Measurements from ENCODE around the gene SPAG8. TPM values are rescaled to one million over a fixed set of nuclear protein-coding genes. Genes with fewer than 3 reads are reported as not detected.

Gene SPAG8
- total RNA-seq (10 to 100 TPM in 1 of 2 donors, 1 to 10 TPM in 1; 4.2 to 54.4 TPM), polyA plus RNA-seq (ENCODE audit: insufficient read length in 2 of 2) (10 to 100 TPM; 12.7 to 16.5 TPM)
- long read RNA-seq, donor 1, partial matches to known transcripts = 25 of 27 reads
- long read RNA-seq, donor 1, other reads (novel, unspliced or antisense) = 0 of 27 reads
- long read RNA-seq, donor 2, partial matches to known transcripts = 0 of 1 reads
- long read RNA-seq, donor 2, other reads (novel, unspliced or antisense) = 0 of 1 reads
- long read RNA-seq, donor 3 = 0 reads
- long read RNA-seq, donor 4, partial matches to known transcripts = 0 of 1 reads
- long read RNA-seq, donor 4, other reads (novel, unspliced or antisense) = 0 of 1 reads

DNA sequence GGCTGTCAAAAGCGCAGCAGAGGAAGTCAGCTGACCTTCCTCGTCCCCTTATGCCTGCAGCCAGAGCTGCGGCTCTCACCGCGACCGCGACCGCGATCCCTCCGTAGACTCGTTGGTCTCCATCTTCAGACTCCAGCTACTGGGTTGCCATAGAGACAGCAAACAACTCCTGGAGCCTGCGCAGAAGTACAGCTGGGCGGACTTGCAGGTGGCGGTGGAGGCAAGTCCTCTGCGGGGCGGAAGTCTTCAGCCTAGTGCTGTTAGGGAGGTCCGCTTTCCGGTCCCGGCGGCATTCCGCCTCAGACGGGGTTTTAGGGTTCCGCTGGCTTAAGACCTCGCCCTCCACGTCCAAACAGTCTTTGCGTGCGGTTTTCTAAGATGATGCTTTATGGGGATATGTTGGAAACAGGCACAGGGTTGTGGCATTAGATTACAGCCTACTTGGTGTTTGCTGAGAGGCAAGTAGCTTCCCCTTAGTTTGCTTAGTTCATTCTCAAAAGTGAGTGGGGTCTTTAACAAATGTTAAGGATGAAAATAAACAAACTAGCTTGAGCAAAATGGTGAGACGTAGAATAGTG lies at the start of gene SPAG8:
Gene SPAG8 (minus strand): TSS at position 238 of the 578 bp plus-strand sequence. CDS start 115 bp downstream, at position 123.
- 0% methylated on average over 26 of the region's 28 CpGs for WGBS (ENCODE audit: insufficient coverage)
- H3K27ac ChIP-seq (ENCODE audit: low read depth, low read length) = peak within 1 kb of the TSS; percentile 74
- peaks cover 15% of the 10 kb centered on the region for H3K36me3 ChIP-seq (ENCODE audit: control insufficient read depth, insufficient read depth, low read length)
- peak within 1 kb of the TSS; percentile 58 for H3K4me3 ChIP-seq (ENCODE audit: low read depth, low read length)
- DNase-seq (ENCODE audit: low read depth in 4 of 6, low spot score in 6 of 6) = peak; percentile 82 to 99 (median 90)
- peaks cover 29% of the 10 kb centered on the region for H3K4me1 ChIP-seq (ENCODE audit: control insufficient read depth, insufficient read depth, low read length)
- H3K27me3 ChIP-seq (ENCODE audit: control insufficient read depth, insufficient read depth, low read length) = no peaks in the 10 kb centered on the region
- H3K9me3 ChIP-seq (ENCODE audit: control insufficient read depth, insufficient read depth, low read length) = no peaks in the 10 kb centered on the region

DNA sequence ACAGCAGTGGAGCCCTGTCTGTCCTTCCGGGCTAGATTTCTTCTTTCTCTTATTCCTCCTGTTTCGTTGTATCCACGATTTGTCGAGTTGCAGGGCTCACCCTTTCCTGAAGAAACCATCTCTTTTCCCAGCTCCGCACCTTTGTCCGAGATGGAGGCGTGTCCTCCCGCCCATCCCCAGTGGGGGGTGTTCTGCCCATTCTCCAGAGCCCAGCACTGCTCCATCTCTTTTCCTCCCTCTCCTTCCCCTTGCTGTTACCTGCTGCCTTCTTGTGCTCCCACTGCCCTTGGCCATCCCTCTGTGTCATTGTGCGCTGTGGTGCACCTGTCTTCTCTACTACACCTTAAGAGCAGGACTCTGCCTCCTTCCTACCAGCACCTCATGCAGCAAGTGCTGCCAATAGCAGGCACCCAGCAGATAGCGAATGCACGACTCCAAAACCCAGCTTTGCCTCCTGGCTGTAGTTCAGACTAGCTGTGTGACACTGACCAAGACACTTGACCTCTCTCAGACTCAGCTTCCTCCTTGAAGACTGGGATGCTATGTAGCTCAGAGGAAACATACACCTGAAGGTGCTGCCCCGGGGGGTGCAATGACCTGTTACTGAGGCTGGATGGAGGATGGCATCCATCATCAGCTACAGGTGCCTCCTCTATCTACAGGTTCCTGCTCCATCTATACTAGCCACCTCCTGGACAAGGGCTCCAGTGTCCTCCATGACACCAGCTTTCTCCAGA lies 49.3 kb upstream of the SPAG8 start:
- peaks cover 2% of the 10 kb centered on the region for H3K27me3 ChIP-seq (ENCODE audit: control insufficient read depth, insufficient read depth, low read length)
- H3K4me1 ChIP-seq (ENCODE audit: control insufficient read depth, insufficient read depth, low read length) = peaks cover 6% of the 10 kb centered on the region
- no peaks in the 10 kb centered on the region for H3K36me3 ChIP-seq (ENCODE audit: control insufficient read depth, insufficient read depth, low read length)
- no peak for DNase-seq (ENCODE audit: low read depth in 4 of 6, low spot score in 6 of 6)
- H3K27ac ChIP-seq (ENCODE audit: low read depth, low read length) = no peak overlapping the region
- 67% methylated on average over 11 of the region's 12 CpGs for WGBS (ENCODE audit: insufficient coverage)
- H3K9me3 ChIP-seq (ENCODE audit: control insufficient read depth, insufficient read depth, low read length) = no peaks in the 10 kb centered on the region
- H3K4me3 ChIP-seq (ENCODE audit: low read depth, low read length) = no peak overlapping the region

- Histone ChIP-seq H3K36me3 (ENCODE audit: control insufficient read depth, insufficient read depth, low read length) (no peaks in the 10 kb centered on the region), H3K27ac (ENCODE audit: low read depth, low read length) (no peak overlapping the region), H3K4me1 (ENCODE audit: control insufficient read depth, insufficient read depth, low read length) (peaks cover 6% of the 10 kb centered on the region), H3K4me3 (ENCODE audit: low read depth, low read length) (no peak overlapping the region), H3K9me3 (ENCODE audit: control insufficient read depth, insufficient read depth, low read length) (no peaks in the 10 kb centered on the region), H3K27me3 (ENCODE audit: control insufficient read depth, insufficient read depth, low read length) (peaks cover 2% of the 10 kb centered on the region)
- DNase-seq (ENCODE audit: low read depth in 4 of 6, low spot score in 6 of 6) = peak in 1 of 6 donors; percentile 9
- no CpG with 5 or more reads among the region's 3 CpGs for WGBS (ENCODE audit: insufficient coverage)
Measured at GRCh38 chr9:35859990-35860339, 47.9 kb upstream of the SPAG8 start.

GRCh38 chr9:35859310-35859989 lies 47.4 kb upstream of the SPAG8 start:
- no peak overlapping the region for H3K27ac ChIP-seq (ENCODE audit: low read depth, low read length)
- H3K9me3 ChIP-seq (ENCODE audit: control insufficient read depth, insufficient read depth, low read length) = no peaks in the 10 kb centered on the region
- H3K4me1 ChIP-seq (ENCODE audit: control insufficient read depth, insufficient read depth, low read length) = peaks cover 6% of the 10 kb centered on the region
- H3K27me3 ChIP-seq (ENCODE audit: control insufficient read depth, insufficient read depth, low read length) = peaks cover 2% of the 10 kb centered on the region
- peak in 2 of 6 donors; percentile 17 to 38 for DNase-seq (ENCODE audit: low read depth in 4 of 6, low spot score in 6 of 6)
- WGBS (ENCODE audit: insufficient coverage) = 74% methylated on average over 16 of the region's 16 CpGs
- no peaks in the 10 kb centered on the region for H3K36me3 ChIP-seq (ENCODE audit: control insufficient read depth, insufficient read depth, low read length)
- H3K4me3 ChIP-seq (ENCODE audit: low read depth, low read length) = no peak overlapping the region

DNA sequence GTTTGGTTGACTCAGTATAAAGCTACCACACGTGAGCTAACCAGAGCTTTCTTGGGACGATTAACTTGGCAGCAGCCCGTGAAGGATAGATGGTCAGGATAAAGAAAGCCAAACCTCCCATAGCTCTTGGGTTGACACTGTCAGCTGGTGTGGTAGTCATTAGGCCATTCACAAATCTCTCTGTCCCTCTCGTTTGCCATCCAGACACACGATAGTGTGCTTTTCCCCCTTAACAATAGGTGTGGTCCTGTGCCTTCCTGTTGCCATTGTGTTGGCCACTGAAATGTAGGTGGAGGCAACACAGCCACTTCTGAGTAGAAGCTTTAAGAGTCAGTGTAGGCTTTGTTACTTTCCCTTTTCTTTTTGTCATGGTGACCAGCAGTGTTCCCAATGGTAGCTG lies 46.4 kb upstream of the SPAG8 start:
- Histone ChIP-seq H3K27ac (ENCODE audit: low read depth, low read length) (no peak overlapping the region), H3K4me3 (ENCODE audit: low read depth, low read length) (no peak overlapping the region), H3K9me3 (ENCODE audit: control insufficient read depth, insufficient read depth, low read length) (no peaks in the 10 kb centered on the region), H3K27me3 (ENCODE audit: control insufficient read depth, insufficient read depth, low read length) (peaks cover 2% of the 10 kb centered on the region), H3K4me1 (ENCODE audit: control insufficient read depth, insufficient read depth, low read length) (peaks cover 6% of the 10 kb centered on the region), H3K36me3 (ENCODE audit: control insufficient read depth, insufficient read depth, low read length) (peaks cover 3% of the 10 kb centered on the region)
- 50% methylated on average over 1 of the region's 5 CpGs for WGBS (ENCODE audit: insufficient coverage)
- DNase-seq (ENCODE audit: low read depth in 4 of 6, low spot score in 6 of 6) = no peak

GRCh38 chr9:35856882-35857281 lies 44.8 kb upstream of the SPAG8 start:
- peaks cover 6% of the 10 kb centered on the region for H3K4me1 ChIP-seq (ENCODE audit: control insufficient read depth, insufficient read depth, low read length)
- H3K9me3 ChIP-seq (ENCODE audit: control insufficient read depth, insufficient read depth, low read length) = no peaks in the 10 kb centered on the region
- no peak overlapping the region for H3K27ac ChIP-seq (ENCODE audit: low read depth, low read length)
- 88% methylated on average over 5 of the region's 5 CpGs for WGBS (ENCODE audit: insufficient coverage)
- no peak for DNase-seq (ENCODE audit: low read depth in 4 of 6, low spot score in 6 of 6)
- H3K4me3 ChIP-seq (ENCODE audit: low read depth, low read length) = no peak overlapping the region
- H3K27me3 ChIP-seq (ENCODE audit: control insufficient read depth, insufficient read depth, low read length) = peaks cover 2% of the 10 kb centered on the region
- peaks cover 19% of the 10 kb centered on the region for H3K36me3 ChIP-seq (ENCODE audit: control insufficient read depth, insufficient read depth, low read length)

DNA sequence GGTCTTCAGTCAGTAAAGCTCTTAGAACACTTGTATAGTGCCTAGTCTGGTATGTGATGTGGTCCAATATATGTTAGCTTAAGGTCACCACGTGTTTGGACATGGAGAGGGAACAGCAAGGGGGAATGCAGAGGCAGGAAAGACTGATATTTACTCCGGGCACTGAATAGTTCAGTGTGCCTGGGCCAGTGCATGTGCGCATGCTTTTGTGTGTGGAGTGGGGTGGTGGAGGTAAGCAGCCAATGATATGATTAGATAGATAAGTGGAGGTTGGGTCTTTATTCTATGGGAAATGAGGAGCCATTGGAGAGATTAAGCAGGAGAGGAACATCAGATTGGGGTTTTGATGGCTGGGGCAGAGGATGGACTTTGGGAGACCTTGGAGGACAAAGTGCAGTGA lies 44.1 kb upstream of the SPAG8 start:
- WGBS (ENCODE audit: insufficient coverage) = 80% methylated on average over 3 of the region's 3 CpGs
- no peaks in the 10 kb centered on the region for H3K9me3 ChIP-seq (ENCODE audit: control insufficient read depth, insufficient read depth, low read length)
- peaks cover 6% of the 10 kb centered on the region for H3K4me1 ChIP-seq (ENCODE audit: control insufficient read depth, insufficient read depth, low read length)
- no peak overlapping the region for H3K27ac ChIP-seq (ENCODE audit: low read depth, low read length)
- peaks cover 19% of the 10 kb centered on the region for H3K36me3 ChIP-seq (ENCODE audit: control insufficient read depth, insufficient read depth, low read length)
- no peak overlapping the region for H3K4me3 ChIP-seq (ENCODE audit: low read depth, low read length)
- peaks cover under 1% of the 10 kb centered on the region for H3K27me3 ChIP-seq (ENCODE audit: control insufficient read depth, insufficient read depth, low read length)
- DNase-seq (ENCODE audit: low read depth in 4 of 6, low spot score in 6 of 6) = no peak

GRCh38 chr9:35854091-35854762 lies 42.2 kb upstream of the SPAG8 start:
- 51% methylated on average over 3 of the region's 7 CpGs for WGBS (ENCODE audit: insufficient coverage)
- Histone ChIP-seq H3K27me3 (ENCODE audit: control insufficient read depth, insufficient read depth, low read length) (no peaks in the 10 kb centered on the region), H3K36me3 (ENCODE audit: control insufficient read depth, insufficient read depth, low read length) (peaks cover 19% of the 10 kb centered on the region), H3K27ac (ENCODE audit: low read depth, low read length) (no peak overlapping the region), H3K4me1 (ENCODE audit: control insufficient read depth, insufficient read depth, low read length) (peaks cover 1% of the 10 kb centered on the region), H3K9me3 (ENCODE audit: control insufficient read depth, insufficient read depth, low read length) (no peaks in the 10 kb centered on the region), H3K4me3 (ENCODE audit: low read depth, low read length) (no peak overlapping the region)
- no peak for DNase-seq (ENCODE audit: low read depth in 4 of 6, low spot score in 6 of 6)
